Colon (tissue), 2 donors: ENCODE results near the gene IFT81.

ENCODE experiments used
- FAIRE-seq: peaks from 2 replicates; lab custom pipeline; 2012; peaks lifted over from hg19 to GRCh38; lab: Jason Lieb, UNC
- donor health status: control.
- donor health status: control.

Gene IFT81

GRCh38 chr12:110159671-110160245 is 35.6 kb downstream of the IFT81 start:
- FAIRE-seq: no peak

DNA sequence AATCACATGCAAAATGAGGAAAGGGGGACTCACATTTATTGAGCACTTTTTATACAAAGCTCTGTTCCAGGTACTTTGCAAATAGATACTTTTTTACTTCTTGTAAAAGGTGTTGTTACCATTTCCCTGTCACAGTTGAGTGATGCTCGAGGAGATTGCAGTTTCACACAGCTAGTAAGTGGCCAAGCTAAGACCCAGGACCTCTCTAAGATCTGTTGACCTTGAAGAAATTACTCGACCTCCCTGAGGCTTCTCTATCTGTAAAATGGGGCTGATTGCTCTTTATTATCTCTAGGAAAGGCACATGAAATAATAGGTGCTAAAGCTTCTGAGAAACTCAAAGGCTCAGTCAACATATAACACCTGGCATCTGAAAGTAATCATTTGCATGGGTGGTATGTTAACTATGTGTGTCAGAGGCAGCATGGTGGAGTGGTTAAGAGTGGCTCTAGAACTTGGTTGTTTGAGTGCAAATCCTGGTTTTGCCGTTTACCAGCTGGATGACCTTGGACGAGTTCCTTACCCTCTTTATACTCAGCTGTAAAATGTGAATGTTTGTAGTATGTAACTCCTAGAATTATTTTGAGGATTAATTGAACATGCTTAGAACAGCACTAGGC is 41.5 kb downstream of the IFT81 start:
- FAIRE-seq: no peak

- no peak for FAIRE-seq
These were observed 44.7 kb downstream of the IFT81 start for GRCh38 chr12:110168732-110169455.

GRCh38 chr12:110170535-110171185 is 46.5 kb downstream of the IFT81 start:
- no peak for FAIRE-seq

GRCh38 chr12:110171186-110171538 is 47.0 kb downstream of the IFT81 start:
- FAIRE-seq: no peak

DNA sequence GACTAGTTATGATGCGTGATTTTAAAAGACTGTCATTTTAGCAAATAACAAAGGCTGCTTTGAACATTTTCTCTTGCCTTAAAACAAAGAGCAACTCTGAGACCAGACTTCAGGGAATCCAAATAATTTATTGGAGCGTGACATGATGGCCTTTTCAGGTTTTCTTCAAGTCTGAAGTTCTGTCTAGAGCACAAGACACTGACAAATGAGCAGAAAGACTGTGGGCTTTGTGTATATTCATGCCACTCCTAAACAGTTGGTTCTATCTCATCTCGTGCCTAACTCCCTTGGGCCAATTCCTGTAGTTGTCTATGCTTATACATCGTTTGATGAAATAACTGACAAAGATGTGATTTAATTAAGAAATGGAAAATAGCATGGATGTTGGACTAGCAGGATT is 47.5 kb downstream of the IFT81 start:
- FAIRE-seq: no peak

DNA sequence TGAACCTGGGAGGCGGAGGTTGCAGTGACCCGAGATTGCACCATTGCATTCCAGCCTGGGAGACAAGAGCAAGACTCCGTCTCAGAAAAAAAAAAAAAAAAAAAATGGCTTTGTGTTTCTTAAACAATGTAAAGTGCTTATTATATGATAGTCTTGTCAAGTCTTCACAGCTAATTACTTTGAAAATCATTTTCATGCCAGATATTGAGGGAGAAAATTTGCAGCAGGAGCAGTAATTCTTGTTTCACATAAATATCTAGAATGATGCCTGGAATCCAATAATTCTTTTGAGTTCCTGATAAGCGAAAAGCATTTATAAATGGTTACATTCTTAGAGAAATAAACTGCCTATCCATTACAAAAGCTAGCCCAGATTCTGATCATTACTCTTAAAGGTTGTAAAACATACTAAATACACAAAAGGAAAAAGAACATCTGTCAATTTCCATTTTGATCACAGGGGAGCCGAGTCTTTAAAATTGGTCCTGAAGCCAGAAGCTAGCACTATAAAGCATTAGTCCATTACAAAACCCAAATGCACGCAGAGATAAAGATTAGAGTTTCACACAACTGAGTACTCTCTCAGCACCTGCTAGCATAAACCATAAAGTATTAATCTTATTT is 50.3 kb downstream of the IFT81 start:
- no peak for FAIRE-seq

DNA sequence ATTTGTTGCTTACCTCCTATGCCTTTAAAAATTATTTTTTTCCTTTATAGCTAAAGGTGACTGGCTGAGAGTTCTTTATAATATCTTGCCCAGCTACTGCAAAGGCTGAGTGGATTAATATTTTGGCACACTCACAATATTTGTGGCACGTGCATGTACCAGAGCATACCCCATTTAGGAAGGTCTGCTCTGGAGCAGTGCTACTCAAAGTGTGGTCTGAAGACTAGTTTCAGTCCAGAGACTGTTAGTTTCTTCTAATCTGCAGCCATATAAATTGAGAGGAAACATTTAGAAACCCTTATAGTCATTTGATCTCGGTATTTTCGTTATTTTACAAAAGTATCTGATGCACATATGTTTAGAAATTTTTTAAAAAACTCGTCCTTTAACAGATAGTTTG is 51.0 kb downstream of the IFT81 start:
- FAIRE-seq: no peak

DNA sequence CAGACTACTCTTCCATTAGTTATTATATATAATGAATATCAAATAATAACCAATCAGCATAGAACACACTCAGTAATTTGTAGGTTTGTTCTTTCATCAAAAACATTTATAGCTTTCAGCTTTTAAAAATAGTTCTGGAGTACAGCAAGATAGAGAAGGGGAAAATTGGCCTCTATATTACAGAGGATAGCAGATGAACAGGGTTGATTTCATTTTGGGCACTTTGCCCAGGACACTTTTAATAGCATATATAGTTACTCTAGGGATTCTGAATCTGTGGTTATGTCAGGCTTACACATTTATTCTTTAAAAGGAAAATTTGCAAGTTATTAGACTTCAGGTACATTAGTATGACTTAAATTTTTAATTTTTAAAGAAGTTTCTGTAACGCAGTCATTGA is 52.6 kb downstream of the IFT81 start:
- no peak for FAIRE-seq

GRCh38 chr12:110179291-110179690 is 55.1 kb downstream of the IFT81 start:
- no peak for FAIRE-seq

DNA sequence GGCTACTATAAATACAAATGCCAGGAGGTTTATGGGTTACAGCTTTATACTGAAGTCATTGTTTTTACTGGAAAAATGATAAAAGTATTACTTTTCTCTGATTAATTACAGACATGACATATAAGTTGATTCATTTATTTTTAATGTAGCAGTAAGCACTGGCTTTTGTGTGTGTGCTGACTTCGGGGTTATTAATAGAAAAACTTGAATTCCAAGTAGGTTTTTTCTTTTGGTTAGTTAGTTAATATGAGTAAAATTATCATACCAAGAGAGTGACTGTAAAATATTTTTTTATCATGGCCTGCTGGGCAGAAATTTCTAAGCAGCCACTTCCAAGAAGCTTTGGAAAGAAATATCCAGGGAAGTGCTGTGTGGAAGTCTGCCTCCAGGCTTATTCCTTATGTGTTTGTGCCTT is 56.4 kb downstream of the IFT81 start:
- FAIRE-seq: no peak

GRCh38 chr12:110182281-110182680 is 58.1 kb downstream of the IFT81 start:
- FAIRE-seq: no peak

DNA sequence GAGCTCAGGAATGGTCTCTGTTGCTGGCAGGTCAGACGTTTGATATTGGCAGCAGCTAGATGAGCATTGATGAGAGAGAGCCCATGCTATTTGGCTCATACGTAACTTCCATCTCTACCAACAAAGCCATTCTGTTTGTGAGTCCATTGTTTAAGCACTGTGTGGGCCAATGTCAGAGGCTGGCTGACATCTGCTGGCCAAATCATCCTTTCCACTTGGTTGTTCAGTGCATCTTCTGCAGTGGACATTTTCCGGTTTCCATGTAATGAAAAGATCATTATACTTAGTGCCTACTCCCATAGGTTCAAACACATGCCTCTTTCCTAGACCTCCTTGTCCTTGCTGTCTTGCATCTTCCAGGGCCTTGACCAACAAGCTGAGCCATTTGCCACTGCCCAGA is 59.2 kb downstream of the IFT81 start:
- FAIRE-seq: no peak

GRCh38 chr12:110185626-110186025 is 61.5 kb downstream of the IFT81 start:
- FAIRE-seq: no peak

DNA sequence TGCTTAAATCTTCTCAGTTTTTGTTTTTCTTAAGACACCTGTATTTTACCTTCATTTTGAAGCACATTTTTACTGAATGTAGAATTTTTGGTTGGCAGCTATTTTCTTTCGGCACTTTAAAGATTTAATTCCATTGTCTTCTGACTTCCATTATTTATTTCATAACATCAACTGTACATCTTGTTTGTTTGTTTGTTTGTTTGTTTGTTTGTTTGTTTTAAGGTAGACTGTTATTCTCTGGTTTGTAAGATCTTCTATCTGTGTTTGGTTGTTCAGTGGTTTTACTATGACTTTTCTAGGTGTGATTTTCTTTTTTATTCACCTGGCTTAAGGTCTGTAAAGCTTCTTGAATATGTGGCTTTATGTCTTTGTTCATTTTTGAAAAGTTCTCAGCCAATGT is 61.9 kb downstream of the IFT81 start:
- no peak for FAIRE-seq

- FAIRE-seq: no peak
These were observed 69.0 kb downstream of the IFT81 start for GRCh38 chr12:110193196-110193595.

- FAIRE-seq: no peak
These were observed 72.8 kb downstream of the IFT81 start for GRCh38 chr12:110197003-110197402.

DNA sequence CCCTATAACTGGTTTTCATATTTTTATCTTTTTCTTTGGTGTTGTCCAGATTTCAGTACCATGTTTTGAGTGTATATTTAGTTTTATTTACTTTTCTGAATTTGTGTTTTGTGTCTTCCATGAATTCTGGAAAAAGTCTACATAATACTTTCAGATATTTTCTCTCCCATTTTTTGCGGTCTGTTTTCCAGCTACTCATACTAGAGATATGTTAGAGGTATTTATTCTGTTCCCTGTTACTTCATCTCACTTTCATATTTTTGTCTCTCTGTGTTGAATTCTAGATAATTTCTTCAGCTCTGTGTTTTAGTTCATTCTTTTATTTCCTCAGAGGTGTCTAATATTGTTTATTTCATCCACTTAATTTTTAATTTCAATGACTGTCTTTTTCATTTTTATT is 74.2 kb downstream of the IFT81 start:
- no peak for FAIRE-seq

DNA sequence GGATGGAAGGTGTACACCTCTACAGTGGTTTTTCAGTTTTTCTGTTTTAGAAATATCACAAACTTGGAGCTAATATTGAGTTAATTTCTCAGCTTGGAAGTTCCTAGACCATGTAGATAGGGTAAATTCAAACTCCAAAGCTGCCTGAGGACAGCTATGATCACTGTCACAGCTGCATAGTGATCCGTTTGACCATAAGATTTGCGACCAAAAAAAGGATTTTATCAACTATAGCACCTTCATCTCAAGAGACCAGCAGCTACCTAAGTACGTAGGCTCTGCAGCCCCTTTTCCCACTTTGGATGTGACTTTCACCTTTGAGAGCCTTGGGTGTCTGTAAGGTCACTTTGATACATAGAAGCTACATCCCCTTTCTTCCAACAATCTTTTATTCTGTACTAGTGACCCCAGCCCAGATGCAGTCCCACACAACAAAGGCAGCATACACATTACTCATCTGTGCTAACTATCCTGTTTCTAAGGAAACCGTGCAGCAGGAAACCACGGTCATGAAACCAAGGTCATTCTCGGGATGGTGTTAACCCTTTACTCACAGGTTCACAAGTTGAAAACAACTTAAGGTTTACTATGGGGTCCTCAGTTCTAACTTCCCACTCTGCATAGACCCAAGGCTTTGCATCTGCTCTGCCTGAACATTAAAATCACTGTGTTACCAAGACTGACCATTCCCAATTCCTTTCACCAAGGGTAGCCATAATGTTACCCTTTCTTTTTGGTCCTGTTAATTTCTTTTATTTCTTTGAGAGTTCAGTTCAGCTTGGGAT is 75.4 kb downstream of the IFT81 start:
- no peak for FAIRE-seq

DNA sequence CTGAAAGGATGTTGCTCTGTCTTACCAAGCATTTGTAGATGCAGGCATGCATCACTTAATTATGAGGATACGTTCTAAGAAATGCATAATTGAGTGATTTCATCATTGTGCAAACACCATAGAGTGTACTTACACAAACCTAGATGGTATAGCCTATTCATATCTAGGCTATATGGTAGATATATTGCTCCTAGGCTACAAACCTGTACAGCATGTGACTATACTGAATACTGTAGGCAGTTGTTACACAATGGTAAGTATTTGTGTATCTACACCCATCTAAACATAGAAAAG is 75.9 kb downstream of the IFT81 start:
- FAIRE-seq: no peak

- FAIRE-seq: no peak
These were observed 77.8 kb downstream of the IFT81 start for GRCh38 chr12:110201995-110202394.

DNA sequence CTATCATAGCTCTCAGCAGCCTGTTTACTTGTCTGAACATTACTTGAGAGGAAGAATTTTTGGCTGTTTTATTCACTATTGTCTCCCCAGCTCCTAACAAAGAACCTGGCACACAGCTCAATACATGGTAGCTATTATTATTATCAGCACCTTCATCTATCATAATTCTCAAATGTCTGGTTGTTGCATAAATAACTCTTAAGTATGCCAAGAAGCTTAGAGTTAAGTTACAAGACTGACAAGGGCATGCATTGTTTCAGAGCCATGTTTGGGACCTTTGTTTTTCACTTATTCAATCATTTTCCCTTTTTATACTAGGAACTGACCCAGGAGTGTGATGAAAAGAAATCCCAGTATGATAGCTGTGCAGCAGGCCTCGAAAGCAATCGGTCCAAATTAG is 79.4 kb downstream of the IFT81 start:
- FAIRE-seq: no peak
